ENCODE measurements around the gene TRMT44. TPM values are rescaled to one million over a fixed set of nuclear protein-coding genes. Genes with fewer than 3 reads are reported as not detected.

TRMT44 gene
- total RNA-seq, 1 experiment from 2014 or later, result 25.8 TPM

DNA sequence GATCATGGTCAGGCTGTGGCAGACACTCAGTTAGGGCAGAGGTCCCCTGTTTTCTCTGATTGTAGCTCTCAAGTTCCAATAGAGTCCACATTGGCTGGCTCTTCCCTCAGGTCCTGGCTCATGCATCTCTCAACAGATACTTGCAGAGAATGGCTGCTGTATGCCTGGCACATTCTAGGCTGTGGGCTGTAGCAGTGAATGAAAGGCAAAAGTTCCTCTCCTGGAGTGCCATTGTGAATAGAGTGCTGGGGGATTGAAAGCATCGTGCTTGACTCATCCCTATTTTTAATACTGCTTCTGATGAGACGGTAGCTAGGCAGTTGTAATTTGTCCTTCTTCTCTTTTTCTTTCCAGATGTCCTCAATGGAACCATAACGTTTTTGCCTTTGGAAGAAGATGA, 5.5 kb downstream of the TRMT44 start:
- TF ChIP-seq ZFX (IDR thresholded peaks at IDR 0.05), result no peak
- TF ChIP-seq SRF (IDR thresholded peaks at IDR 0.05; ENCODE audit: low read depth), result no peak
- no peak for TF ChIP-seq SIN3A (IDR thresholded peaks at IDR 0.05; ENCODE audit: low read depth)
- TF ChIP-seq SP1 (IDR thresholded peaks at IDR 0.05; ENCODE audit: low read depth), result no peak
- TF ChIP-seq, protein P1, sequence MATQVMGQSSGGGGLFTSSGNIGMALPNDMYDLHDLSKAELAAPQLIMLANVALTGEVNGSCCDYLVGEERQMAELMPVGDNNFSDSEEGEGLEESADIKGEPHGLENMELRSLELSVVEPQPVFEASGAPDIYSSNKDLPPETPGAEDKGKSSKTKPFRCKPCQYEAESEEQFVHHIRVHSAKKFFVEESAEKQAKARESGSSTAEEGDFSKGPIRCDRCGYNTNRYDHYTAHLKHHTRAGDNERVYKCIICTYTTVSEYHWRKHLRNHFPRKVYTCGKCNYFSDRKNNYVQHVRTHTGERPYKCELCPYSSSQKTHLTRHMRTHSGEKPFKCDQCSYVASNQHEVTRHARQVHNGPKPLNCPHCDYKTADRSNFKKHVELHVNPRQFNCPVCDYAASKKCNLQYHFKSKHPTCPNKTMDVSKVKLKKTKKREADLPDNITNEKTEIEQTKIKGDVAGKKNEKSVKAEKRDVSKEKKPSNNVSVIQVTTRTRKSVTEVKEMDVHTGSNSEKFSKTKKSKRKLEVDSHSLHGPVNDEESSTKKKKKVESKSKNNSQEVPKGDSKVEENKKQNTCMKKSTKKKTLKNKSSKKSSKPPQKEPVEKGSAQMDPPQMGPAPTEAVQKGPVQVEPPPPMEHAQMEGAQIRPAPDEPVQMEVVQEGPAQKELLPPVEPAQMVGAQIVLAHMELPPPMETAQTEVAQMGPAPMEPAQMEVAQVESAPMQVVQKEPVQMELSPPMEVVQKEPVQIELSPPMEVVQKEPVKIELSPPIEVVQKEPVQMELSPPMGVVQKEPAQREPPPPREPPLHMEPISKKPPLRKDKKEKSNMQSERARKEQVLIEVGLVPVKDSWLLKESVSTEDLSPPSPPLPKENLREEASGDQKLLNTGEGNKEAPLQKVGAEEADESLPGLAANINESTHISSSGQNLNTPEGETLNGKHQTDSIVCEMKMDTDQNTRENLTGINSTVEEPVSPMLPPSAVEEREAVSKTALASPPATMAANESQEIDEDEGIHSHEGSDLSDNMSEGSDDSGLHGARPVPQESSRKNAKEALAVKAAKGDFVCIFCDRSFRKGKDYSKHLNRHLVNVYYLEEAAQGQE (IDR thresholded peaks at IDR 0.05; ENCODE audit: low read depth), result no peak
- TF ChIP-seq EZH2 (IDR thresholded peaks at IDR 0.05), result no peak
- TF ChIP-seq, protein P2, sequence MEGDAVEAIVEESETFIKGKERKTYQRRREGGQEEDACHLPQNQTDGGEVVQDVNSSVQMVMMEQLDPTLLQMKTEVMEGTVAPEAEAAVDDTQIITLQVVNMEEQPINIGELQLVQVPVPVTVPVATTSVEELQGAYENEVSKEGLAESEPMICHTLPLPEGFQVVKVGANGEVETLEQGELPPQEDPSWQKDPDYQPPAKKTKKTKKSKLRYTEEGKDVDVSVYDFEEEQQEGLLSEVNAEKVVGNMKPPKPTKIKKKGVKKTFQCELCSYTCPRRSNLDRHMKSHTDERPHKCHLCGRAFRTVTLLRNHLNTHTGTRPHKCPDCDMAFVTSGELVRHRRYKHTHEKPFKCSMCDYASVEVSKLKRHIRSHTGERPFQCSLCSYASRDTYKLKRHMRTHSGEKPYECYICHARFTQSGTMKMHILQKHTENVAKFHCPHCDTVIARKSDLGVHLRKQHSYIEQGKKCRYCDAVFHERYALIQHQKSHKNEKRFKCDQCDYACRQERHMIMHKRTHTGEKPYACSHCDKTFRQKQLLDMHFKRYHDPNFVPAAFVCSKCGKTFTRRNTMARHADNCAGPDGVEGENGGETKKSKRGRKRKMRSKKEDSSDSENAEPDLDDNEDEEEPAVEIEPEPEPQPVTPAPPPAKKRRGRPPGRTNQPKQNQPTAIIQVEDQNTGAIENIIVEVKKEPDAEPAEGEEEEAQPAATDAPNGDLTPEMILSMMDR (IDR thresholded peaks at IDR 0.05 in 2 of 3, conservative IDR thresholded peaks at IDR 0.05 in 1 of 3; ENCODE audit: borderline replicate concordance in 1 of 3, insufficient read depth in 1 of 3, low read depth in 2 of 3, low read length in 2 of 3), result no peak
- TF ChIP-seq JUND (IDR thresholded peaks at IDR 0.05), result no peak
- no peak for TF ChIP-seq CEBPB (IDR thresholded peaks at IDR 0.05; ENCODE audit: low read depth)

More for the DNA sequence above, 5.5 kb downstream of the TRMT44 start:
- Histone ChIP-seq H3K9me2 (ENCODE audit: insufficient read depth) (no peaks in the 10 kb centered on the region), H3K9me3 (ENCODE audit: control insufficient read depth in 1 of 2, insufficient read depth in 1 of 2, low read depth in 1 of 2, low read length in 2 of 2) (no peaks in the 10 kb centered on the region), H3K4me2 (ENCODE audit: low read length) (no peak overlapping the region), H3K4me3 (replicated peaks in 1 of 2; ENCODE audit: low read depth in 1 of 2, low read length in 2 of 2) (no peak overlapping the region), H3K27ac (ENCODE audit: low read depth, low read length) (no peak overlapping the region), H3K36me3 (ENCODE audit: control insufficient read depth in 1 of 2, insufficient read depth in 2 of 2, low read length in 2 of 2) (peaks cover 3 to 15% of the 10 kb centered on the region in 2 experiments; a peak in 2 of 4 replicates), H4K20me1 (ENCODE audit: insufficient read depth) (no peaks in the 10 kb centered on the region), H2AFZ (ENCODE audit: low read depth, low read length, poor library complexity, severe bottlenecking) (no peak overlapping the region), H3K79me2 (ENCODE audit: insufficient read depth, low read length) (peaks cover 73% of the 10 kb centered on the region), H3K27me3 (ENCODE audit: insufficient read depth, low read length) (no peaks in the 10 kb centered on the region), H3K9ac (ENCODE audit: low read length) (no peak overlapping the region), H3K4me1 (ENCODE audit: control insufficient read depth in 1 of 2, insufficient read depth in 2 of 2, low read length in 2 of 2) (peaks cover 8 to 11% of the 10 kb centered on the region in 2 experiments; a peak in 3 of 4 replicates)
- DNase-seq (ENCODE audit: low read depth, low spot score) (no peak), ATAC-seq (no peak)
- ChIA-PET POLR2A (no interaction called here), RAD21 (ENCODE audit: low non-redundant PET in 1 of 2, low total read pairs in 2 of 2, uncharacterized antibody in 2 of 2, unreplicated experiment in 2 of 2) (no interaction called here), CTCF (no interaction called here)
- intact Hi-C loops (cut with micrococcal nuclease), result no loop called here
- no TSS peak for BruUV-seq (replicated peaks)
